ENCODE measurements around the gene BYSL.

The BYSL gene

DNA sequence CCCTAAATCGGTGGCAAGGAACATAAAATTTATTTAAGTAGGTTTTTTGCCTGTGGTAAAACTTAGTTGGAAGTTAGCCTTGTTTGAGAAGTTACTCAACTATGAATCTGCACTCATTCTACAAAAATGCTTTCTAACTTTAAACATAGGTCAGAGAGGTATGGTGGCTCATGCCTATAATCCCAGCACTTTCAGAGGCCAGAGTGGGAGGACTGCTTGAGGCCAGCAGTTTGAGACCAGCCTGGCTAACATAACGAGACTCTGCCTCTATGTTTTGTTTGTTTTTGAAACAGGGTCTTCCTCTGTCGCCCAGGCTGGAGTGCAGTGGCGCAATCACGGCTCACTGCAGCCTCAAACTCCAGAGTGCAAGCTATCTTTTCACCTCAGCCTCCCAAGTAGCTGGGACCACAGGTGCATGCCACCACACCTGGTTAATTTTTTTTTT, 42.3 kb upstream of the BYSL start:
- Histone ChIP-seq H3K4me3 (no peak overlapping the region), H3K27ac (no peak overlapping the region)
- TF ChIP-seq, protein P1, sequence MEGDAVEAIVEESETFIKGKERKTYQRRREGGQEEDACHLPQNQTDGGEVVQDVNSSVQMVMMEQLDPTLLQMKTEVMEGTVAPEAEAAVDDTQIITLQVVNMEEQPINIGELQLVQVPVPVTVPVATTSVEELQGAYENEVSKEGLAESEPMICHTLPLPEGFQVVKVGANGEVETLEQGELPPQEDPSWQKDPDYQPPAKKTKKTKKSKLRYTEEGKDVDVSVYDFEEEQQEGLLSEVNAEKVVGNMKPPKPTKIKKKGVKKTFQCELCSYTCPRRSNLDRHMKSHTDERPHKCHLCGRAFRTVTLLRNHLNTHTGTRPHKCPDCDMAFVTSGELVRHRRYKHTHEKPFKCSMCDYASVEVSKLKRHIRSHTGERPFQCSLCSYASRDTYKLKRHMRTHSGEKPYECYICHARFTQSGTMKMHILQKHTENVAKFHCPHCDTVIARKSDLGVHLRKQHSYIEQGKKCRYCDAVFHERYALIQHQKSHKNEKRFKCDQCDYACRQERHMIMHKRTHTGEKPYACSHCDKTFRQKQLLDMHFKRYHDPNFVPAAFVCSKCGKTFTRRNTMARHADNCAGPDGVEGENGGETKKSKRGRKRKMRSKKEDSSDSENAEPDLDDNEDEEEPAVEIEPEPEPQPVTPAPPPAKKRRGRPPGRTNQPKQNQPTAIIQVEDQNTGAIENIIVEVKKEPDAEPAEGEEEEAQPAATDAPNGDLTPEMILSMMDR (IDR thresholded peaks at IDR 0.05): no peak
- no peak for DNase-seq (ENCODE audit: low spot score)

DNA sequence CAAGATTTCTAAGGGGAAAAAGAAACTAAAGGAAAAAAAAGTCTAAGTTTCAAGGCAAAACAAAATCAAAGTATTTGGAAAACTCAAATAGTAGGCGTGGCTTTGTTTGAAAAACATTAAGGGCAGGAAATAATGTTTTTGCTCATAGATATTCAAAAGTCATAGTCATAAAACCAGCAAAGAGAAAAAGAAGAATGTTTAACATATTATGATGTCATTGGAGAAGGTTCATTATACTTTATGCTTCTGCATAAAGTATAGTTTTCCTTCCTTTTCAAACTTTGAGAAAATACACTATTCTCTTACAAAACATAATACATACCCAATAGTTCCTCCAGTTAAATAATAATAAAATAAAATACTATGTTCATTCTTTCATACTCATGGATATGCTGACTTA, 39.8 kb upstream of the BYSL start:
- Histone ChIP-seq H3K27ac (no peak overlapping the region), H3K4me3 (no peak overlapping the region)
- TF ChIP-seq, protein P1 (IDR thresholded peaks at IDR 0.05): no peak
- no peak for DNase-seq (ENCODE audit: low spot score)

DNA sequence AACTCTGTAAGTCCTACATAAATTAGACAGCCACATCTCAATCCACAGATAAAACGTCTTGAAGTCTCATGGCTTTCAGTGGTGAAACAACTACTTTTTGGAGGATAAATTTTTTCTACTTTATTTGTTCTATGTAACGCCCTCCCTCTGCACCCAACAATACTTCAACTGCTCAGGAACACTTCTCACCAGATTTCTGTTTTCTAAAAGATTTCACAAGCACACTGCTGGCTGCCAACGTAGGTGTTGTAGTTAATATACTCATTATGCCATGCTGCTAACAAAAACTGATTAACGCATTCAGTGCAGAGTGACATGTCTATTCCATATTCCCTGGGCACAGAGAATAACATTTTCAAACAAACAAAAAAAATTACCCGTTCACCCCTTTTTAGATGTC, 36.3 kb upstream of the BYSL start:
- Histone ChIP-seq H3K27ac (no peak overlapping the region), H3K4me3 (no peak overlapping the region)
- TF ChIP-seq, protein P1 (IDR thresholded peaks at IDR 0.05): no peak
- no peak for DNase-seq (ENCODE audit: low spot score)

DNA sequence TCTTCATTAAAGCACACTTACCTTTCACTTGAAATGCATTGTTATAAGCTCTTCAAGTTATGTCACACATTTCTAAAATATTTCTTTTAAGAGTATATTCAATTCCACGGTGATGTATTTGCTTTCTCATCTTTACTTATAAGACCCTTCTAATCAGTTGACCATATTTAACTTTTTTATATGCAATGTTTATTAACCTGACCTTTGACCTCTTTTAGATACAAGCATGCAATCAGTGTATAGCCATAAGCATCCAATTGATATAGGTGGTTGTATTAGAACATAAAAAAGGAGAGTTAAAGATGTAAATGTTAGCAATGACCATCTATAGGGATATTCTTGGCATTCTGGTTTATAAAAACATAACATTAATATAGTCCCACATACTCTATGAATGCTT, 35.4 kb upstream of the BYSL start:
- Histone ChIP-seq H3K4me3 (no peak overlapping the region), H3K27ac (no peak overlapping the region)
- TF ChIP-seq, protein P1 (IDR thresholded peaks at IDR 0.05): no peak
- no peak for DNase-seq (ENCODE audit: low spot score)

DNA sequence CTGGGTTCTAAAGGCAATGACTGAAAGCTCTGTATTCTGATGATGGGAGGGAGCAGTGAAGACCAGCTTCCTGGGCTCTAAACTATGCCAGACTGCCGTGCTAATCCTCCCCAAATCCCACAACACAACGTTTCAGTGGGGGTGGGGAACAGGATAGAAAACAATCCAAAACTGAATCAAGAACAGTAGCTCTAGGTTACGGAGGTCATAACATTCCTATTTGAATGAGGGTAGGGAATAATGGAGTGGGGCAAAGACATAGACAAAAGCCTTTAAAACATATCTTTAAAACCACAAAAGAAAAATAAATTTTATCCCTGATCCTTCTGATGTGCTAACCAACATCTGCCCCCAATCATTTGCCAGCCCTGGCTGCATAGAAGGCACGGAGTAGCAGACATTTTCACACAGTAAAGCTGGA, 34.0 kb upstream of the BYSL start:
- TF ChIP-seq, protein P1 (IDR thresholded peaks at IDR 0.05): no peak
- no peak overlapping the region for H3K27ac ChIP-seq
- no peak overlapping the region for H3K4me3 ChIP-seq
- no peak for DNase-seq (ENCODE audit: low spot score)

DNA sequence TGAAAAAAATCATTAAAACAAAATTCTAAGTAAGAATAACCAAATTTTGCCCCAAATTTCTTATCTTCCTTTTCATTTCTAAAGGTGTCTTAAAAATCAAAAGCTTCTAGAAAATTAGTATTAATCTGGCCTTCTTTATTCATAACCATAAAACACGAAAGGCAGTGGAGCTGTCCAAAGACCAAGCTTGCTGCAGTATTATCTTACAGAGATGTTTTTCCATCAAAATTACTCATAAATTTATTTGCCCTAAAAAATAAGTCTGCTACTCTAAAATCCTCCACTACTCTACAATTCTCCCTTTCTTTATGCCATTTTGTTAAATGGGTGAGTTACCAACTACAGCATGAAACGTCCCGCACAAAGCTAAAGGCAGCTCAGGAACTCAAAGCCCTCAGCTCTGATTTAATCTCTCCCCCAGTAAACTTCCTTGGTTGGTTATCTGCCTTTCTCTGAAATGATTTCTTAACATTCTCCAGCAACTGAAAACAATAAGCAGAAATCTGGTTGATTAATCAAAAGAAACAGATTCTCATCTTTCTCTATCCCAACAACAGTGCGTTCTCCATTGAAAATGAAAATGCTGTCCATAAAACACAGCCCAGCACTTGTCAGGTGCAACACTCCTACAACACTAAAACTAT, 28.3 kb upstream of the BYSL start:
- DNase-seq (ENCODE audit: low spot score): no peak
- H3K27ac ChIP-seq: no peak overlapping the region
- TF ChIP-seq, protein P1 (IDR thresholded peaks at IDR 0.05): no peak
- no peak overlapping the region for H3K4me3 ChIP-seq
